AG10803 (cell line): Measurements from ENCODE around the gene PSMD4.

Experiments used
- DNase-seq: peaks from one replicate; pipeline ENCODE4 v3.0.0; 2010; ENCODE audit warnings: low read depth
- H3K4me3 ChIP-seq: 2 replicates; pipeline ENCODE4 v1.5.1; 2011; ENCODE audit warnings: mild to moderate bottlenecking, low read length, control low read depth
- CTCF ChIP-seq: conservative IDR thresholded peaks from 2 replicates; pipeline ENCODE4 v1.5.1; 2011; ENCODE audit warnings: mild to moderate bottlenecking, low read length, control low read depth, inconsistent platforms

Gene PSMD4

GRCh38 chr1:151311011-151311410, 56.5 kb downstream of the PSMD4 start:
- no peak for TF ChIP-seq CTCF
- DNase-seq, result no peak
- no peak overlapping the region for H3K4me3 ChIP-seq

GRCh38 chr1:151311589-151312331, 57.2 kb downstream of the PSMD4 start:
- no peak for TF ChIP-seq CTCF
- peak; percentile 97 for DNase-seq
- no peak overlapping the region for H3K4me3 ChIP-seq

- DNase-seq, result no peak
- H3K4me3 ChIP-seq, result no peak overlapping the region
- TF ChIP-seq CTCF, result no peak
Measured at GRCh38 chr1:151312411-151312810, 57.9 kb downstream of the PSMD4 start.

GRCh38 chr1:151312826-151313225, 58.3 kb downstream of the PSMD4 start:
- TF ChIP-seq CTCF, result no peak
- DNase-seq, result no peak
- H3K4me3 ChIP-seq, result no peak overlapping the region

DNA sequence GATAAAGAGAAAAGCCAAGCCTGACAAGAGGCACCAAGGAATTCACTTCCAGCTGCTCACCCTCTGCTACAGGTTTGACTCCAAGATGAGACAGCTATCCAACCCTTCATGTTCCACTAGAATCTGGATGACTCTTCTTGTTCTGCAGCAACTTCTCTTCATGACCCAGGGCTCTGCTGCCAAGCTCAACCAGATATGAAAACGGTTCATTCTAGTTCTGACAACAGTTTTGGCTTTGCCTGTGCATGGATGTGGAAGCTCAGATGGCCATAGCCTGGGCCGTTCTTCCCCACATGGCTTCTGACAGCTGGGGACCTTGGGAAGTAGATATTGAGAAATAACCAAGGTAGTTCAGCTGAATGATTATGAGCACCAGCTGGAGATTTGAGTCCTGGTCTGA, 59.0 kb downstream of the PSMD4 start:
- TF ChIP-seq CTCF, result no peak
- DNase-seq, result peak; percentile 20
- H3K4me3 ChIP-seq, result no peak overlapping the region

GRCh38 chr1:151314137-151314875, 59.8 kb downstream of the PSMD4 start:
- TF ChIP-seq CTCF, result no peak
- no peak overlapping the region for H3K4me3 ChIP-seq
- peak; percentile 82 for DNase-seq
